ENCODE results near the gene ETS1. TPM values are rescaled to one million over a fixed set of nuclear protein-coding genes. Genes with fewer than 3 reads are reported as not detected.

ETS1 gene
- total RNA-seq, 1 donor: 67.3 TPM

DNA sequence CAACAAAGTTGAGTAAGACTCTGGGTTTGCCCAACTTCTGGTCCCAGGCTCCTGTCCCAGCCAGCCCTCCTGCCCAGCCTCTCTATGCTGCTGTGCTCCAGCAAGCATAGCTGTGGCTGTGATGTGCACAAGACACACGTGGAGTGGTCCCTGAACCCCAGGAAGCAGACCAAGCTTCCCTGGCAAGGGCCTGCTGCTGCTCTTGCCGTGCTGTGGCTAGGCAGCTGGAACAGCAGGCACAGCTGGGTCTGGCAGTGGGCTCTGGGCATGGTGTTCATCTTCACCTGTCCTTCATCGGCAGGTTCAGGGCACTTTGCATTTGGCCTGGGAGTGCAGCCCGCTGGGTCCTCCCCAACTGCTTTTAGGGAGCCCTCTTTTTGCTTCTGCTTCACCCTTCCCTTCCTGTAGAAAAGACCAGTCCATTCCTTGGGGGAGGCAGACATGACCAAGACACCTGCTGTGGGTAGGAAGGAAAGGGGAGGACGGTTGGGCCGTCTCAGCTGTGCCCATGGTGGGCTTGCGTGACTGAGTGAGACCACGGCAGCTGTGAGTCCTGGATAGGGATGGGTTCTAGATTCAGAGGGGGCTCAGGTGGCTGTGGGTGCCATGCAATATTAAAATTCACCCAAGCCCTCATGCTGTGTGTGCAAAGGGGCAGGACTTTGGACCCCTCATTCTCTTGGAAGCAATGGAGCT is 26.1 kb upstream of the ETS1 start:
- no peak overlapping the region for H2AFZ ChIP-seq (ENCODE audit: low read length)
- no peaks in the 10 kb centered on the region for H4K20me1 ChIP-seq (ENCODE audit: insufficient read depth, low read length)
- H3K9me3 ChIP-seq (ENCODE audit: low read depth, low read length): no peaks in the 10 kb centered on the region
- H3K4me3 ChIP-seq (ENCODE audit: insufficient read depth, low read length): no peak overlapping the region
- no peaks in the 10 kb centered on the region for H3K79me2 ChIP-seq (ENCODE audit: insufficient read depth, low read length)
- DNase-seq (ENCODE audit: insufficient read length, low spot score, missing footprints): no peak
- no peak overlapping the region for H3K27ac ChIP-seq (ENCODE audit: low read depth, low read length)
- H3K27me3 ChIP-seq (ENCODE audit: insufficient read depth, low read length): peaks cover 41% of the 10 kb centered on the region
- H3K36me3 ChIP-seq (ENCODE audit: insufficient read depth, low read length): no peaks in the 10 kb centered on the region
- H3K4me2 ChIP-seq (ENCODE audit: insufficient read depth, low read length): no peak overlapping the region
- TF ChIP-seq, protein P1, sequence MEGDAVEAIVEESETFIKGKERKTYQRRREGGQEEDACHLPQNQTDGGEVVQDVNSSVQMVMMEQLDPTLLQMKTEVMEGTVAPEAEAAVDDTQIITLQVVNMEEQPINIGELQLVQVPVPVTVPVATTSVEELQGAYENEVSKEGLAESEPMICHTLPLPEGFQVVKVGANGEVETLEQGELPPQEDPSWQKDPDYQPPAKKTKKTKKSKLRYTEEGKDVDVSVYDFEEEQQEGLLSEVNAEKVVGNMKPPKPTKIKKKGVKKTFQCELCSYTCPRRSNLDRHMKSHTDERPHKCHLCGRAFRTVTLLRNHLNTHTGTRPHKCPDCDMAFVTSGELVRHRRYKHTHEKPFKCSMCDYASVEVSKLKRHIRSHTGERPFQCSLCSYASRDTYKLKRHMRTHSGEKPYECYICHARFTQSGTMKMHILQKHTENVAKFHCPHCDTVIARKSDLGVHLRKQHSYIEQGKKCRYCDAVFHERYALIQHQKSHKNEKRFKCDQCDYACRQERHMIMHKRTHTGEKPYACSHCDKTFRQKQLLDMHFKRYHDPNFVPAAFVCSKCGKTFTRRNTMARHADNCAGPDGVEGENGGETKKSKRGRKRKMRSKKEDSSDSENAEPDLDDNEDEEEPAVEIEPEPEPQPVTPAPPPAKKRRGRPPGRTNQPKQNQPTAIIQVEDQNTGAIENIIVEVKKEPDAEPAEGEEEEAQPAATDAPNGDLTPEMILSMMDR (IDR thresholded peaks at IDR 0.05; ENCODE audit: extremely low read depth, low read depth, low read length): no peak
- H3K4me1 ChIP-seq (ENCODE audit: insufficient read depth, low read length): no peaks in the 10 kb centered on the region

DNA sequence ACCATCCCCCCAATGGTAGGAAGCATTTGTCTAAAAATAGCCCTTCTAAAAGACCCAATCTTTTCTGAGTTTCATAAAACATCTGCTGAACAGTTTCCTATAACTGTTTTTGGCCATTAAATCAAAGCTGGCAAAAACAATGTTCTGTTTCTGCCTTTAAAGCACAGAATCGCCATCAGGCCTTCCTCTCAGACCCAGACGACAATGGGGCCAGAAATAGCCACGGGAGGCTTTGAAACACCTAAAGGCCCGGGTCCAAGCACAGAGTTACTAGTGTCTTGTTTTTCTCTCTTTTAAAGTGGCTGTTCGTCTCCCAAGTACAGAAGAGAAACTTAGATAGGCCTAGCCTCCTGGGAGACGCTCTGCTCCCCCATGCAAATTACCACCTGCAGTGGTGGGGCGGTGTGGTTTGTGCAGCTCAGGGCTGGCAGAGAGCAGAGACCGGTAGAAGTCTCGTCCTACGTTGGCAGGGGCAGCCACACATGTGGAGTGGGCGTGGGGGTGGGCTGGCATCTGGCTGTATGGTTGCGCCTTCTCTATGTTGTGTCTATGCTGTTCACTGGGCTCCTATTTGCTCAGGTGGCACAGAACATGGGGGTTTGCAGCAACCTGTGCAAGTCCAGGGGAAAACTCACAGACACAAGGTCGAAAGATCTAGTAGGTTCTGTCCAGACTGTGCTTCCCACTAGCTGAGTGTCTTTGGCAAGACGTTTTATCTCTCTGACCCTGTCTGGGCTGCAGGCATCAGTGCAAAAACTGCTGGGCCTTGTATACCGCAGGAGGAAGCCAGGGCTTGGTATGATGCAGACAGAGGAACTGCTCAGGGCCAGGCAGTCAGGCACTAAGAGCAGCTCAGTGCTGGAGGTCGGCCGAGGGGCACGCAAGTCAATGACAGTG is 23.6 kb upstream of the ETS1 start:
- Histone ChIP-seq H3K4me1 (ENCODE audit: insufficient read depth, low read length) (no peaks in the 10 kb centered on the region), H3K27me3 (ENCODE audit: insufficient read depth, low read length) (peaks cover 60% of the 10 kb centered on the region), H3K4me3 (ENCODE audit: insufficient read depth, low read length) (no peak overlapping the region), H2AFZ (ENCODE audit: low read length) (no peak overlapping the region), H4K20me1 (ENCODE audit: insufficient read depth, low read length) (no peaks in the 10 kb centered on the region), H3K79me2 (ENCODE audit: insufficient read depth, low read length) (no peaks in the 10 kb centered on the region), H3K36me3 (ENCODE audit: insufficient read depth, low read length) (no peaks in the 10 kb centered on the region), H3K9me3 (ENCODE audit: low read depth, low read length) (no peaks in the 10 kb centered on the region), H3K4me2 (ENCODE audit: insufficient read depth, low read length) (no peak overlapping the region), H3K27ac (ENCODE audit: low read depth, low read length) (no peak overlapping the region)
- DNase-seq (ENCODE audit: insufficient read length, low spot score, missing footprints): no peak
- TF ChIP-seq, protein P1 (IDR thresholded peaks at IDR 0.05; ENCODE audit: extremely low read depth, low read depth, low read length): no peak

DNA sequence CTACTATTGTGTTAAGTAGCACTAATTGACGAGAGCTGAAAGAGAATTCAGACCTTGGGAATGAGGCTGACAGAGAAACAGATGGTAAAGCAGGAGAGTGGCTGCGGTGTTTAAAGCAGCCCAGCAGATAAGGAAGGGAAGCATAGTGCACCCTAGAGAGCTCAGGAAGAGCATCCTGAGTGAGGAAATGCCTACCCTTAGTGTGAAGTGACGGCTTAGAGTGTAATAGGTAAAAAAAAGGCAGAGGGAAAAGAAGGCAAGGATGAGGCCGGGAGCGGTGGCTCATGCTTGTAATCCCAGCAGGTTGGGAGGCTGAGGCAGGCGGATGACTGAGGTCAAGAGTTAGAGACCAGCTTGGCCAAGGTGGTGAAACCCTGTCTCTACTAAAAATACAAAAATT is 22.4 kb upstream of the ETS1 start:
- no peaks in the 10 kb centered on the region for H3K4me1 ChIP-seq (ENCODE audit: insufficient read depth, low read length)
- H3K27me3 ChIP-seq (ENCODE audit: insufficient read depth, low read length): peaks cover 59% of the 10 kb centered on the region
- H2AFZ ChIP-seq (ENCODE audit: low read length): no peak overlapping the region
- H3K9me3 ChIP-seq (ENCODE audit: low read depth, low read length): no peaks in the 10 kb centered on the region
- H4K20me1 ChIP-seq (ENCODE audit: insufficient read depth, low read length): no peaks in the 10 kb centered on the region
- H3K79me2 ChIP-seq (ENCODE audit: insufficient read depth, low read length): no peaks in the 10 kb centered on the region
- TF ChIP-seq, protein P1 (IDR thresholded peaks at IDR 0.05; ENCODE audit: extremely low read depth, low read depth, low read length): no peak
- no peak overlapping the region for H3K4me2 ChIP-seq (ENCODE audit: insufficient read depth, low read length)
- no peak for DNase-seq (ENCODE audit: insufficient read length, low spot score, missing footprints)
- no peak overlapping the region for H3K27ac ChIP-seq (ENCODE audit: low read depth, low read length)
- H3K4me3 ChIP-seq (ENCODE audit: insufficient read depth, low read length): no peak overlapping the region
- no peaks in the 10 kb centered on the region for H3K36me3 ChIP-seq (ENCODE audit: insufficient read depth, low read length)
